Loucy (cell line): ENCODE data around the gene SYNGAP1.

ENCODE experiments used
- H2AFZ ChIP-seq: fragments of 200-600 bp; sonication (generic); 2 replicates; pipeline ENCODE4 v1.6.0; 2016; ENCODE audit warnings: antibody characterized with exemption, mild to moderate bottlenecking, low read length, moderate library complexity
- H3F3A ChIP-seq: fragments of 200-600 bp; 2 replicates; pipeline ENCODE4 v1.6.0; 2016; ENCODE audit warnings: antibody characterized with exemption, low read depth, mild to moderate bottlenecking
- H3K27me3 ChIP-seq: fragments of 200-600 bp; sonication (generic); 2 replicates; pipeline ENCODE4 v1.6.1; 2014; ENCODE audit warnings: low read length, mild to moderate bottlenecking; ENCODE audit not compliant: insufficient read depth, poor library complexity, severe bottlenecking
- H3K36me3 ChIP-seq: fragments of 200-600 bp; sonication (generic); 2 replicates; pipeline ENCODE4 v1.6.1; 2016; ENCODE audit warnings: low read length; ENCODE audit not compliant: insufficient read depth
- H3K4me1 ChIP-seq: fragments of 200-600 bp; sonication (generic); 2 replicates; pipeline ENCODE4 v1.5.1; 2014; ENCODE audit warnings: low read length, mild to moderate bottlenecking; ENCODE audit not compliant: insufficient read depth, poor library complexity, severe bottlenecking
- H3K4me2 ChIP-seq: fragments of 200-600 bp; sonication (generic); 2 replicates; pipeline ENCODE4 v1.6.0; 2014; ENCODE audit warnings: antibody characterized with exemption, low read length, low read depth, mild to moderate bottlenecking; ENCODE audit not compliant: poor library complexity, severe bottlenecking
- H3K4me3 ChIP-seq: fragments of 200-600 bp; sonication (generic); 2 replicates; pipeline ENCODE4 v1.5.1; 2014; ENCODE audit warnings: low read length, mild to moderate bottlenecking, mixed read lengths; ENCODE audit not compliant: poor library complexity, severe bottlenecking
- H3K79me2 ChIP-seq: fragments of 200-600 bp; sonication (generic); 2 replicates; pipeline ENCODE4 v1.6.1; 2014; ENCODE audit warnings: low read length; ENCODE audit not compliant: insufficient read depth
- H3K9ac ChIP-seq: fragments of 200-600 bp; sonication (generic); 2 replicates; pipeline ENCODE4 v1.6.0; 2014; ENCODE audit warnings: mild to moderate bottlenecking, low read depth, low read length, moderate library complexity; ENCODE audit not compliant: poor library complexity, severe bottlenecking
- H3K9me2 ChIP-seq: fragments of 200-600 bp; sonication (generic); replicated peaks from 2 replicates; pipeline ENCODE4 v1.6.1; 2016; ENCODE audit warnings: low read depth, low read length, mixed read lengths
- H3K9me3 ChIP-seq: fragments of 200-600 bp; sonication (generic); 2 replicates; pipeline ENCODE4 v1.6.1; 2014; ENCODE audit warnings: mild to moderate bottlenecking, antibody characterized with exemption, low read length, low read depth; ENCODE audit not compliant: insufficient read depth
- H4K20me1 ChIP-seq: fragments of 200-600 bp; sonication (generic); 2 replicates; pipeline ENCODE4 v1.6.0; 2014; ENCODE audit warnings: antibody characterized with exemption, low read length, mild to moderate bottlenecking; ENCODE audit not compliant: insufficient read depth, poor library complexity, severe bottlenecking
- CTCF ChIP-seq: fragments of 200-600 bp; sonication (generic); conservative IDR thresholded peaks from 2 replicates; pipeline ENCODE4 v1.5.1; 2014; ENCODE audit warnings: mild to moderate bottlenecking, antibody characterized with exemption, low read length
- EZH2phosphoT487 ChIP-seq: fragments of 200-600 bp; IDR thresholded peaks from 2 replicates; pipeline ENCODE4 v1.6.1; 2018; ENCODE audit warnings: antibody characterized with exemption, mild to moderate bottlenecking, moderate library complexity, borderline replicate concordance

The SYNGAP1 gene

DNA sequence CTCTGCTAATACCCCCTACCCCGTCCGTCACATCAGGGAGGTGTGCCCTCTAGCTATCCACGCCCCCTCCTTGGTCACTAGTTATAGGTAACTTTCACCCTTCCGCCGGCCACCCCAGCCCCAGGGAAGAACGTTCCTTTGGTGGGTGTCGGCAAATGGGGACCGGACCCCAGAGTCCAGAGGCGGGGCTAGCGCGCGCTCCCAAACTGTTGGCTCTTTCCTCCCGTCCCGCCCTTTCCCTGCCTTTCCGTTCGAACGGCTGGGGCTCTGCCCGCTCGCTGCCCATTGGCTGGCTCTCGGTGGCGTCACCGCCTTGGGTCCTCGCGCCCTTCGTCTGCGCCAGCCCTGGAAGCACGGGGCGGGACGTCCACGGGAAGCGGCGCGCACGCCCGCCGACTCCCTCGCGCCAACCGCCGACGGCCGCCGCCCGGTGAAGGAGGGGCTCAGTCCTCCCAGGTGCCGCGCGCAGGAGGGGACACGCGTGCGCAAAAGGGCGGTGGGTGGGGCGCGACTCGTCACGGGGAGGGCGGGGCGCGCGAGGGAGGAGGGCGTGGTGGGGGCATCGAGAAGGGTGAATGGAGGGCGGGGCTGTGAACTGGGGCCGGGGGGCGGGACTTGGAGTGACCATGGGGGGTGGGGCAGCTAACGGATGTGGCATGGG lies 9.7 kb upstream of the SYNGAP1 start:
- no peaks in the 10 kb centered on the region for H3K9me3 ChIP-seq
- H3K27me3 ChIP-seq: no peaks in the 10 kb centered on the region
- peak overlapping the region; percentile 82 for H3K4me3 ChIP-seq
- peak overlapping the region; percentile 98 for H3K4me2 ChIP-seq
- peak overlapping the region; percentile 82 for H3K9ac ChIP-seq
- no peaks in the 10 kb centered on the region for H3K9me2 ChIP-seq
- peak overlapping the region; percentile 44 for H2AFZ ChIP-seq
- peaks cover 21% of the 10 kb centered on the region for H3K4me1 ChIP-seq
- TF ChIP-seq EZH2phosphoT487: no peak
- TF ChIP-seq CTCF: no peak
- H3K36me3 ChIP-seq: peaks cover 35% of the 10 kb centered on the region; the same call in 1 of the 2 replicates
- peaks cover 19% of the 10 kb centered on the region for H3F3A ChIP-seq
- H4K20me1 ChIP-seq: peaks cover 23% of the 10 kb centered on the region
- peaks cover 35% of the 10 kb centered on the region; the same call in 1 of the 2 replicates for H3K79me2 ChIP-seq

DNA sequence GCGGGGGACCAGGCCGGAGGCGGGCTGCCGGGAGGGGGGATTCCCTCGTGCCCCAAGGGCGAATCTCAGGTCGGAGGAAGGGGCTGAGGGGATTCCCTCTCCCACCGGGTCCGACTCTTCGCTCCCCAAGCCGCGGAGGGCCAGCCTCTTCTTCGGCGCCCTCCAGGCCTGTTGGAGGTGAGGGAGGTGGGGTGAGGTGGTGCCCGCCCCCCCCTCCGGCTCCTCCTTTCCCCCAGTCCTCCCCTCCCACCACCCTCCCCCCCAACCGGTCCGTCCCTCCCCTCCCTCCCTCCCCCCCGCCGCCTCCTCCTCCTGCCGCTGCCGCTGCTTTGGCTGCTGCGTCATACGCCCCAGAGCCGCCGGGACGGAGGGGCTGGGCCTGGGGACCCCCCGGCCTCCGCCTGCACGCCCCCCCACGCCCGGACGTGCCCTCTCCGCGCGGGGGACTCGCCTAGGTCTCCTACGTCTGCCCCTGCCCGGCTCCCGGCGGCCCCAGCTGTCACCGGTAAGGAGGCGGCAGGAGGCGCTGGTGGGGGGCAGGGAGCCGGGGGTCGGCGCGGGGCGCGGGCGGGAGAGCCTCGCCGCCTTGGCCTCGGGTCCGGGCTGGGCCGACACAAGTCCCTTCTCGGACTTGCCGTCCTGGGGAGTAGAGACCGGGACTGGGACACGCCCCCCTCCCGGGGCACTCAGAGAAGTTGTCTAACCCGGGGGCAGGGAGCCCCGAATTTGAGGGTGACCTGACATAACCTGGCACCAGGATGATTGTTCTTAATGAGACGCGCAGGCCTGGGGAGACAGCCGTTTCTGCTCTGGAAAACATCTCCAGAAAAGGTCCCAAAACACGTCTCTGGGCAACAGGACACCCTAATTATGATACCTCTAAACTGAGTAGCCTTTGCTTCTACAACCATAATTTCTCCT lies 8.9 kb upstream of the SYNGAP1 start, which contains the start of gene PHF1:
Gene PHF1 (plus strand): TSS at position 304 of the 921 bp plus-strand sequence. CDS start 1,250 bp downstream, outside the sequence.
- Histone ChIP-seq H4K20me1 (peaks cover 28% of the 10 kb centered on the region), H3F3A (peaks cover 19% of the 10 kb centered on the region), H3K4me2 (peak within 1 kb of the TSS; percentile 98), H3K36me3 (peaks cover 27% of the 10 kb centered on the region; the same call in 1 of the 2 replicates), H2AFZ (peak within 1 kb of the TSS; percentile 44), H3K4me1 (peaks cover 29% of the 10 kb centered on the region), H3K9me2 (no peaks in the 10 kb centered on the region), H3K27me3 (no peaks in the 10 kb centered on the region), H3K9me3 (no peaks in the 10 kb centered on the region), H3K4me3 (peak within 1 kb of the TSS; percentile 82), H3K9ac (peak within 1 kb of the TSS; percentile 82), H3K79me2 (peaks cover 40% of the 10 kb centered on the region; the same call in 1 of the 2 replicates)
- no peak for TF ChIP-seq EZH2phosphoT487
- TF ChIP-seq CTCF: 0 out of 2 replicates have a peak, but pooled peaks have one; percentile 19

DNA sequence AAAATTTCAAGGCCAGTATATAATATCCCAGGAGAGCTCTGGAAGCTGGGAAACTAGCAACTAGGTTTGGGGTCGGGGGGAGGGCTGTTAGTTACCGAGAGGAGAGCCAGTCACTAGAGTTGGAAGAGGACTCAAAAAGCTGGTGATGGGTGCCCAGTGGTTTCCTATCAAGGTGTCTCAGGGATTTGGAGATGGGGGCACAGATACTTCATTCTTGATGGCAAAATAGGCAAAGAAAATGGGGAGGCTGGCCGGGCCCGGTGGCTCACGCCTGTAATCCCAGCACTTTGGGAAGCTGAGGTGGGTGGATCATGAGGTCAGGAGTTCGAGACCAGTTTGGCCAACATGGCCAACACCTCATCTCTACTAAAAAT lies 8.2 kb upstream of the SYNGAP1 start:
- H2AFZ ChIP-seq: peak overlapping the region; percentile 35; the same call in 1 of the 2 replicates
- H3K27me3 ChIP-seq: no peaks in the 10 kb centered on the region
- H3F3A ChIP-seq: peaks cover 19% of the 10 kb centered on the region
- peaks cover 35% of the 10 kb centered on the region for H3K4me1 ChIP-seq
- H4K20me1 ChIP-seq: peaks cover 34% of the 10 kb centered on the region
- no peak for TF ChIP-seq EZH2phosphoT487
- no peak for TF ChIP-seq CTCF
- H3K79me2 ChIP-seq: peaks cover 46% of the 10 kb centered on the region
- H3K9ac ChIP-seq: peak overlapping the region; percentile 82
- H3K9me2 ChIP-seq: no peaks in the 10 kb centered on the region
- H3K36me3 ChIP-seq: peaks cover 20% of the 10 kb centered on the region; the same call in 1 of the 2 replicates
- peak overlapping the region; percentile 98 for H3K4me2 ChIP-seq
- no peaks in the 10 kb centered on the region for H3K9me3 ChIP-seq
- H3K4me3 ChIP-seq: peak overlapping the region; percentile 82
